D341Med (cell line): Measurements from ENCODE around the gene NUAK1.
A peak's percentile ranks its signal among the peaks of the same experiment; 100 is the strongest.

ENCODE experiments used
- DNase-seq: peaks from one replicate; pipeline ENCODE4 v3.0.0; 2012; ENCODE audit warnings: low spot score

The NUAK1 gene

GRCh38 chr12:106062693-106063092 is 76.1 kb downstream of the NUAK1 start:
- no peak for DNase-seq

GRCh38 chr12:106058256-106059182 is 80.2 kb downstream of the NUAK1 start:
- no peak for DNase-seq

- DNase-seq = no peak
Measured at GRCh38 chr12:106054049-106054448, 84.7 kb downstream of the NUAK1 start.

GRCh38 chr12:106051853-106052531 is 86.8 kb downstream of the NUAK1 start:
- DNase-seq = no peak

GRCh38 chr12:106049546-106049945 is 89.2 kb downstream of the NUAK1 start:
- no peak for DNase-seq

GRCh38 chr12:106049105-106049504 is 89.6 kb downstream of the NUAK1 start:
- DNase-seq = peak; percentile 77

GRCh38 chr12:106048676-106049075 is 90.1 kb downstream of the NUAK1 start:
- no peak for DNase-seq

GRCh38 chr12:106048016-106048415 is 90.7 kb downstream of the NUAK1 start:
- no peak for DNase-seq

GRCh38 chr12:106046947-106047346 is 91.8 kb downstream of the NUAK1 start:
- DNase-seq = no peak

- DNase-seq = no peak
Measured at GRCh38 chr12:106046301-106046846, 92.4 kb downstream of the NUAK1 start.

- DNase-seq = no peak
Measured at GRCh38 chr12:106045251-106045674, 93.5 kb downstream of the NUAK1 start.

- DNase-seq = no peak
Measured at GRCh38 chr12:106044773-106045172, 94.0 kb downstream of the NUAK1 start.

GRCh38 chr12:106042037-106042436 is 96.7 kb downstream of the NUAK1 start:
- no peak for DNase-seq

GRCh38 chr12:106040521-106040920 is 98.2 kb downstream of the NUAK1 start:
- DNase-seq = no peak

- DNase-seq = no peak
Measured at GRCh38 chr12:106039646-106040404, 98.9 kb downstream of the NUAK1 start.

- no peak for DNase-seq
Measured at GRCh38 chr12:106039242-106039641, 99.5 kb downstream of the NUAK1 start.

GRCh38 chr12:106037524-106038298 is 101.0 kb downstream of the NUAK1 start:
- DNase-seq = no peak

- DNase-seq = no peak
Measured at GRCh38 chr12:106035421-106035820, 103.3 kb downstream of the NUAK1 start.

- no peak for DNase-seq
Measured at GRCh38 chr12:106034316-106034715, 104.4 kb downstream of the NUAK1 start.

GRCh38 chr12:106033161-106033675 is 105.5 kb downstream of the NUAK1 start:
- no peak for DNase-seq

GRCh38 chr12:106032623-106032925 is 106.2 kb downstream of the NUAK1 start:
- DNase-seq = no peak
